Measurements from ENCODE around the gene CCN5. TPM values are rescaled to one million over a fixed set of nuclear protein-coding genes. Genes with fewer than 3 reads are reported as not detected.

CCN5 gene
- total RNA-seq, 1 donor from 2014 or later = 37.0 TPM

DNA sequence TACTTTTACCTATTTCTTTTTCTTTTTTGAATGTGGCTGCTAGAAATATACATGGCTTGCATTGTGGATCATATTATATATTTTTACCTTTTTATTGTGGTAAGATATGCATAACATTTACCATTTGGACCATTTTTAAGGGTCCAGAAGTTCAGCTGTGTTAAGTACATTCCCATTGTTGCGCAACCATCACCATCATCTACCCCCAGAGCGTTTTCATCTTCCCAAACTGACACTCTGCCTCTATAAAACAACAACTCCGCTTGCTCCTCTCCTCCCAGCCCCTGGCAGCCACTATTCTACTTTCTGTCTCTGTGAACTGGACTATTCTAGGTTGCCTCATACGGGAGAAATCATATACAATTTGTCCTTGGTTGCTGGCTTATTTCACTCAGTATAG, 28.2 kb upstream of the CCN5 start:
- Histone ChIP-seq H3K4me1 (peaks cover 47% of the 10 kb centered on the region), H3K4me3 (no peak overlapping the region), H3K27ac (replicated peaks) (no peak overlapping the region), H3K9me3 (replicated peaks) (peaks cover 1% of the 10 kb centered on the region), H3K36me3 (no peaks in the 10 kb centered on the region), H3K27me3 (ENCODE audit: low read depth) (no peaks in the 10 kb centered on the region)
- intact Hi-C loops (cut with micrococcal nuclease) = loop anchor here (5.0 to 10.0 kb wide), 2 partner anchors 180 to 302 kb away; no protein-coding TSS in a partner anchor
- TF ChIP-seq, protein P1, sequence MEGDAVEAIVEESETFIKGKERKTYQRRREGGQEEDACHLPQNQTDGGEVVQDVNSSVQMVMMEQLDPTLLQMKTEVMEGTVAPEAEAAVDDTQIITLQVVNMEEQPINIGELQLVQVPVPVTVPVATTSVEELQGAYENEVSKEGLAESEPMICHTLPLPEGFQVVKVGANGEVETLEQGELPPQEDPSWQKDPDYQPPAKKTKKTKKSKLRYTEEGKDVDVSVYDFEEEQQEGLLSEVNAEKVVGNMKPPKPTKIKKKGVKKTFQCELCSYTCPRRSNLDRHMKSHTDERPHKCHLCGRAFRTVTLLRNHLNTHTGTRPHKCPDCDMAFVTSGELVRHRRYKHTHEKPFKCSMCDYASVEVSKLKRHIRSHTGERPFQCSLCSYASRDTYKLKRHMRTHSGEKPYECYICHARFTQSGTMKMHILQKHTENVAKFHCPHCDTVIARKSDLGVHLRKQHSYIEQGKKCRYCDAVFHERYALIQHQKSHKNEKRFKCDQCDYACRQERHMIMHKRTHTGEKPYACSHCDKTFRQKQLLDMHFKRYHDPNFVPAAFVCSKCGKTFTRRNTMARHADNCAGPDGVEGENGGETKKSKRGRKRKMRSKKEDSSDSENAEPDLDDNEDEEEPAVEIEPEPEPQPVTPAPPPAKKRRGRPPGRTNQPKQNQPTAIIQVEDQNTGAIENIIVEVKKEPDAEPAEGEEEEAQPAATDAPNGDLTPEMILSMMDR (IDR thresholded peaks at IDR 0.05; ENCODE audit: borderline replicate concordance) = no peak
- no peak for DNase-seq

- H3K9me3 ChIP-seq (replicated peaks) = peaks cover 3% of the 10 kb centered on the region
- H3K27me3 ChIP-seq (ENCODE audit: low read depth) = no peaks in the 10 kb centered on the region
- no peak for DNase-seq
- no peak overlapping the region for H3K4me3 ChIP-seq
- TF ChIP-seq, protein P1 (IDR thresholded peaks at IDR 0.05; ENCODE audit: borderline replicate concordance) = peak; percentile 23
- H3K36me3 ChIP-seq = no peaks in the 10 kb centered on the region
- H3K27ac ChIP-seq (replicated peaks) = peak overlapping the region; percentile 21
- peaks cover 59% of the 10 kb centered on the region for H3K4me1 ChIP-seq
- intact Hi-C loops (cut with micrococcal nuclease) = loop anchor here (5.0 to 10.0 kb wide), 2 partner anchors 179 to 303 kb away; no protein-coding TSS in a partner anchor
Observed at GRCh38 chr20:44688053-44688625, 27.0 kb upstream of the CCN5 start.

DNA sequence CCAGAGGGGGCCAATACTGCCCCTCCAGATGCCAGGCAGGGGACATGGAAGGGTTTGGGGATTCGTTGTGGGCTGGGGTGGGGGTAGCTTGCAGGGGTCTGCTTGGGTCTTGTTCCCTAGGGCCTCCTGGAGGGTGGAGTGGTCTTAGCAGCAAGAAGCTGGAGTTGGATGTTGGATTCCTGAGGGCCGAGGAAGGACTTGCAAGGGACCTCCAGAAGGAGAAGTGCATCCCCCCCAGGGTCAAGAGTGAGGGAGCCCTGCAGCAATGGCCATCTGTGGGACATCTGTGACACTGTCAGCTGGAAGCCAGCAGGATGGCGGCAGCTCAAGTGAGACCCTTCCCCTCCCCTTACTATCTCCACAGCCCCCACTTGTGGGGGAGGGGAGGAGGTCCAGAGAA, 25.4 kb upstream of the CCN5 start:
- no peak for DNase-seq
- TF ChIP-seq, protein P1 (IDR thresholded peaks at IDR 0.05; ENCODE audit: borderline replicate concordance) = no peak
- Histone ChIP-seq H3K9me3 (replicated peaks) (peaks cover 3% of the 10 kb centered on the region), H3K4me1 (peaks cover 71% of the 10 kb centered on the region), H3K27ac (replicated peaks) (peak overlapping the region; percentile 91), H3K27me3 (ENCODE audit: low read depth) (no peaks in the 10 kb centered on the region), H3K4me3 (no peak overlapping the region), H3K36me3 (no peaks in the 10 kb centered on the region)
- intact Hi-C loops (cut with micrococcal nuclease) = loop anchor here (5.0 to 10.0 kb wide), 2 partner anchors 177 to 305 kb away; no protein-coding TSS in a partner anchor

DNA sequence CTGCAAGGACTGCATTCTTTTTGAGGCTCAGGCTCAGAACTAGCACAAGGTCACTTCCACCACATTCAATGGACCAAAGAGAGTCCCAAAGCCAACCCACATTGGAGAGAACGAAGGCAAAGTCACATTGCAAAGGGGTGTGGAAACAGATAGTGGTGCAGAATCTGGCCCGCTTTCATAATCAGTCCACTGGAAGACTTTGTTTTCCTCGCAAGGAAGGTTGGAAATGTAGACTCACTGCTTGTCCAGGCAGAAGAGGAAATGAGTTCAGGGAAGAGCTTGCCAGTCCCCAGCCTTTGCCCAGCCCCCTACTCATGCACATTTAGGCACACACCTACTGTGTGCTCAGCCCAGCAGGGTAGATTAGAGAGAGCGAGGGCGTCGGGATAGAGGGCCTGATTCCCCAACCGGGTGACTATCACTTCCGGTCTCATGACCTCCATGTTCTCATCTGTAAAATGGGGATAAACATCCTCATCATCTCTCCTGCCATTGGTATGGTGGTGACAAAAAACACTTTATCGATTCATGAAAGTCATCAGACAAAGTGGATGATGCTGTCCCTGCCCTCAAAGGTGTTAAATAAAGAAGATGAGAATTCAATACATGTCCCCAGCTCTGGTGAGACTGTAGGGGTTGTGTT, 24.3 kb upstream of the CCN5 start:
- H3K27ac ChIP-seq (replicated peaks) = peak overlapping the region; percentile 91
- peaks cover 73% of the 10 kb centered on the region for H3K4me1 ChIP-seq
- peaks cover 3% of the 10 kb centered on the region for H3K9me3 ChIP-seq (replicated peaks)
- intact Hi-C loops (cut with micrococcal nuclease) = no loop called here
- no peaks in the 10 kb centered on the region for H3K27me3 ChIP-seq (ENCODE audit: low read depth)
- TF ChIP-seq, protein P1 (IDR thresholded peaks at IDR 0.05; ENCODE audit: borderline replicate concordance) = no peak
- no peak for DNase-seq
- no peaks in the 10 kb centered on the region for H3K36me3 ChIP-seq
- no peak overlapping the region for H3K4me3 ChIP-seq

DNA sequence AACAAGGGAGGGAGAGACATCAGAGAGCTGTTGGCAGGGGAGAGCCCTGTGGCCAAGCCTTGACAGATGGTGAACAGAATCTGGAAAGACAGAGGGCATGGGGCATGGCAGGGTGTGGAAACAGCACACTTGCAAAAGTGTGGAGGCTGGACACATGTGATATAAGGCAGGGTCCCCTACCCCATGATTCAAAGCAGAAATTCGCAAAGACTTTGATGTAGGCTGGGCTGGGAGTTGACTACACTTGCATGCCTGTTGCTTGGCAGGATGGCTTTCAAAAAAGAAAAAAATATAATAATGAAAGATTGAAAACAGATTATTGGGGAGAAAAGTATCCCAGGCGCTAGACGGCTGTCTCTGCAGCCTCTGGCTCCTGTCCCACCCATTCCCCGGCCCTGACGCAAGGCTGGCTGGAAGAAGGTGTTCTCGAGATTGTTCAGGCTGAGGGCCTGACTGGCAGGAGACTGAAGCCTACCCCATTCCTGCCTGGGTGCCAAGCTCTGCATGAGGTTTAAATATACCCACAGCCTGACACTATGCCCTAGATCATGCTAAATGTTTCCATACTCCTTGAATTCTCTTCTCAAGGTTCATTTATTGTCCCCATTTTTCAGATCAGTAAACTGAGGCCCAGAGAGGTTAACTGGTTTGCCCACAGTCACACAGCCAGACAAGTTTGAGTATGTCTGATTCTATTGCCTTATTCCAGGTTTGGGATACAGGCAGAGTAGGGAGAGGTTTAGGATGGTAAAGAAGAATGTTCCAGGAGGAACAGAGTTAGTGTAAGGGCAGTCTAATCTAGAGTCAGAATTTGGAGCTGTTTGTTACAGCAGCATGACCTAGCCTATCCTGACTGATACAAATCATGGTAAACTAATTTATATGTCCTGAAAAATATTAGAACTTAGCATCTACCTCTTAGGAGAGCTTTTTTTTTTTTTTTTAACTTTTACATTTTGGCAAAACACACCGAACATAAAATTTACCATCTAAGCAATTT, 23.4 kb upstream of the CCN5 start:
- peaks cover 3% of the 10 kb centered on the region for H3K9me3 ChIP-seq (replicated peaks)
- peak overlapping the region; percentile 91 for H3K27ac ChIP-seq (replicated peaks)
- intact Hi-C loops (cut with micrococcal nuclease) = no loop called here
- no peaks in the 10 kb centered on the region for H3K36me3 ChIP-seq
- peak; percentile 85 for DNase-seq
- no peaks in the 10 kb centered on the region for H3K27me3 ChIP-seq (ENCODE audit: low read depth)
- peaks cover 80% of the 10 kb centered on the region for H3K4me1 ChIP-seq
- no peak overlapping the region for H3K4me3 ChIP-seq
- TF ChIP-seq, protein P1 (IDR thresholded peaks at IDR 0.05; ENCODE audit: borderline replicate concordance) = no peak
